ENCODE data around the gene AMFR.

AMFR gene

DNA sequence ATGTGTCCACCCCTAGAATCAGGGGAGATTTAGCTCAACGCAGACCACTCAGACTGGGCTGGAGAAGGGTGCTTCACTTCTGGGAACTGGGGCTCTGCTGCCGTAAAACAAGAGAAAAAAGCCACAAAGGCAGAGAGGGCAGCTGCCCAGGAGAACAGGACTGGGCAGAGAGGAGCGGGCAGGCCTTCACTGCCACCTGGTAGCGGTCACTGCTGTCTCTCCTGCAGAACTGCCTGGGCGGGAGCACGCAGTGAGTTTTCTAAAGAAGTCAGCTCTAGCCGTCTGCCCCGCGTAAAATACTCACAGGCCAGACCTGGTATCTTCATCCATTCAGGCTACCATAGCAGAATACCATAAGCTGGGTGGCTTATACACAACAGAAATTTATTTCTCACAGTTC is 103.8 kb downstream of the AMFR start:
- DNase-seq: no peak
- Histone ChIP-seq H3K27ac (no peak overlapping the region), H3K9me3 (ENCODE audit: severe bottlenecking) (no peaks in the 10 kb centered on the region), H3K4me3 (ENCODE audit: low read depth, low read length) (no peak overlapping the region), H3K27me3 (ENCODE audit: insufficient read depth, low read depth, severe bottlenecking) (no peaks in the 10 kb centered on the region), H3K36me3 (no peaks in the 10 kb centered on the region; the same call in 1 of the 2 replicates)
- TF ChIP-seq, protein P1, sequence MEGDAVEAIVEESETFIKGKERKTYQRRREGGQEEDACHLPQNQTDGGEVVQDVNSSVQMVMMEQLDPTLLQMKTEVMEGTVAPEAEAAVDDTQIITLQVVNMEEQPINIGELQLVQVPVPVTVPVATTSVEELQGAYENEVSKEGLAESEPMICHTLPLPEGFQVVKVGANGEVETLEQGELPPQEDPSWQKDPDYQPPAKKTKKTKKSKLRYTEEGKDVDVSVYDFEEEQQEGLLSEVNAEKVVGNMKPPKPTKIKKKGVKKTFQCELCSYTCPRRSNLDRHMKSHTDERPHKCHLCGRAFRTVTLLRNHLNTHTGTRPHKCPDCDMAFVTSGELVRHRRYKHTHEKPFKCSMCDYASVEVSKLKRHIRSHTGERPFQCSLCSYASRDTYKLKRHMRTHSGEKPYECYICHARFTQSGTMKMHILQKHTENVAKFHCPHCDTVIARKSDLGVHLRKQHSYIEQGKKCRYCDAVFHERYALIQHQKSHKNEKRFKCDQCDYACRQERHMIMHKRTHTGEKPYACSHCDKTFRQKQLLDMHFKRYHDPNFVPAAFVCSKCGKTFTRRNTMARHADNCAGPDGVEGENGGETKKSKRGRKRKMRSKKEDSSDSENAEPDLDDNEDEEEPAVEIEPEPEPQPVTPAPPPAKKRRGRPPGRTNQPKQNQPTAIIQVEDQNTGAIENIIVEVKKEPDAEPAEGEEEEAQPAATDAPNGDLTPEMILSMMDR (IDR thresholded peaks at IDR 0.05; ENCODE audit: low read depth, low read length): no peak

DNA sequence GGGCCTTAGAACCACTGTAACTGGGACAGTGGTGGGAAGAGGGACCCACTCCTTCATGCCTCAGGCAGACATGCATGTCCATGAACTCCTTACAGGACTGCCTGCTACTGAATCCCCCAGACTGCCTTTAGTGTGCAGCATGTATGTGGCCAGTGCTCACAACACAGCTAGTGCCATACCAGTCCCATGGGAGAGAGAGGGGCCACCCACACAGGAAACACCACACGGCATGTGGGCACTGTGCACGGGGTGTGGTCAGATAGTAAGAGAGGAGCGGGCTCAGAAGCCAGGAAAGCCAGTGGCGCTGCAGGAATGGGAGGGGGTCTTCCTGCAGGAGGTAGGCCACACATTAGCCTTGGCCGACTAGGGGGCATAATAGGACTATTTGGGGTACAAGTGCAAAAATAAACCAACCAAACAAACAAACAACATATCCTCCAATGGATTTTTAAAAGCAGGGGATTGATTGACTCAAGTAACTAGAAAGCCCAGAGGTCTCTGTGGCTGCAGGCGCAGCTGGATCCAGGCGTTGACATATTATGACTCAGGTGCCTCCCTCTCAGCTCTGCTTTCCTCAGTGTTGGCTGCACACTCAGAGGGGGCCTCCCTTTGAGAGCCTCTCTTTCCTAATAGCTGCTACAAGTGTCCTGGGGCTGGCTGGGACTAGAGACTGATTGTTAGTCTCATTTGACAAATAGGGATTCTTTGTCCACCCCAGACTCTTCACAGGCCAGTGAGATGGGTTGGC is 104.4 kb downstream of the AMFR start:
- Histone ChIP-seq H3K4me3 (ENCODE audit: low read depth, low read length) (no peak overlapping the region), H3K36me3 (no peaks in the 10 kb centered on the region; the same call in 1 of the 2 replicates), H3K27ac (no peak overlapping the region), H3K9me3 (ENCODE audit: severe bottlenecking) (no peaks in the 10 kb centered on the region), H3K27me3 (ENCODE audit: insufficient read depth, low read depth, severe bottlenecking) (no peaks in the 10 kb centered on the region)
- no peak for DNase-seq
- TF ChIP-seq, protein P1 (IDR thresholded peaks at IDR 0.05; ENCODE audit: low read depth, low read length): no peak

DNA sequence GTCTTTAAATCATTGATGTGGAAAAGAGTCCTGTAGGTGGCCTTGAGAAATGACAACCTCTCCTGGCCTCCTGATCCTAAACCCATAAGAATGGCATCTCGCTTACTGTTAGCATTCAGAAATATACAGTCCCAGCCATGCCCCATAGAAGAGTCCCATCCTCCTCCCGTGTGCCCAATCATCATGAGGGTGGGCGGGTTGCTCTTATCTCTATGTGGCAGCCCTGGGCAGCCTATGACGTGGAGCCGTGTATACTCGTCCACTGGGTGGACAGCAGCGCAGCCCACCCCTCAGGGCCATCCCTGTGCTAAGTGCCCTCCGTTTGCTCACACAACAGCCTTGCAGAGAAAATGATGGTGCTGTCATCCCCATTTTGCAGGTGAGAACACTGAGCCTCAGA is 105.3 kb downstream of the AMFR start:
- Histone ChIP-seq H3K27ac (no peak overlapping the region), H3K27me3 (ENCODE audit: insufficient read depth, low read depth, severe bottlenecking) (no peaks in the 10 kb centered on the region), H3K36me3 (no peaks in the 10 kb centered on the region; the same call in 1 of the 2 replicates), H3K9me3 (ENCODE audit: severe bottlenecking) (no peaks in the 10 kb centered on the region), H3K4me3 (ENCODE audit: low read depth, low read length) (no peak overlapping the region)
- DNase-seq: no peak
- TF ChIP-seq, protein P1 (IDR thresholded peaks at IDR 0.05; ENCODE audit: low read depth, low read length): no peak

DNA sequence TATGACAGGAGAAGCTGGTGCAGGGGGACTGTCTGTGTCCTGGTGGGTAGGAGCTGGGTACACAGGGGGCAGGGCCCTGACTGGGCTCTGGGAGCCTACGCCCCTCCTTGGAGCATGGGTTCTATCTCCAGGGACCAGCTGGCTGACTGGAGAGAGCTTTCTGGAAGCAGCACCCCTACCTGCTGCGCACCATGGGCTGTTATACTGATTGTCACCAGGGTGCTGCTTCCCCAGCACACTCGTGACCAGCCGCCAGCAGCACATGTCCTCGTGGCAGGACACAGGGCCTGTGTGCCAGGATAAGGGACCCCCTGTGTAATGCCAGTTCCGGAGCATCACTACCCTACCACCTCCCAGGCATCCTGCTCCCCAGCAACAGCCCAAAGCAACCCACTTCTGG is 106.0 kb downstream of the AMFR start:
- Histone ChIP-seq H3K27ac (no peak overlapping the region), H3K9me3 (ENCODE audit: severe bottlenecking) (no peaks in the 10 kb centered on the region), H3K4me3 (ENCODE audit: low read depth, low read length) (no peak overlapping the region), H3K27me3 (ENCODE audit: insufficient read depth, low read depth, severe bottlenecking) (no peaks in the 10 kb centered on the region), H3K36me3 (no peaks in the 10 kb centered on the region; the same call in 1 of the 2 replicates)
- DNase-seq: no peak
- TF ChIP-seq, protein P1 (IDR thresholded peaks at IDR 0.05; ENCODE audit: low read depth, low read length): no peak

DNA sequence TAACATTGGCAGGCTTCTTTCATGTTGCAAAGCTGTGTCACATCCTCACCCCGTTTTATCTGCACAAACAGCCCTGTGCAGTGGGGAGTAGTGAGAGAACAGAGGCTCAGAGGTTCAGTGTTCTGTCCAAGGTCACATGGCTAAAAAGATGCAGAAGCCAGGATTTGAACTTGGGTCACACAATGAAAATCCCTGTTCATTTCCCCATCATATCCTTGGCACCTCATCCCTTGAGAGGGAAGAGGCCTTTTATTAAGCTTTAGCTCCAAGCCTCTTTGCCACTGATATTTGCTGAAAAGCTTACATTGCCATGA is 106.6 kb downstream of the AMFR start:
- TF ChIP-seq, protein P1 (IDR thresholded peaks at IDR 0.05; ENCODE audit: low read depth, low read length): no peak
- no peak for DNase-seq
- no peak overlapping the region for H3K27ac ChIP-seq
- no peaks in the 10 kb centered on the region for H3K27me3 ChIP-seq (ENCODE audit: insufficient read depth, low read depth, severe bottlenecking)
- H3K4me3 ChIP-seq (ENCODE audit: low read depth, low read length): no peak overlapping the region
- no peaks in the 10 kb centered on the region for H3K9me3 ChIP-seq (ENCODE audit: severe bottlenecking)
- H3K36me3 ChIP-seq: no peaks in the 10 kb centered on the region; the same call in 1 of the 2 replicates
